Ovary (tissue), 9 donors: Measurements from ENCODE around the gene GPR75. TPM values are rescaled to one million over a fixed set of nuclear protein-coding genes. Genes with fewer than 3 reads are reported as not detected.
"Not testable (repeated sequence)": the region's sequence is repeated elsewhere in the genome, so short reads cannot be mapped to it uniquely, and the experiment has no call there.

Source experiments
- DNase-seq, 5 donors: peaks; one replicate each; pipeline ENCODE4 v3.0.0-alpha.2; 2019 to 2020
- H3K27ac ChIP-seq, 2 donors: fragments of 200-600 bp; one replicate each; pipeline versions ENCODE4 v1.5.1 to v1.8.0; 2019 to 2022
- H3K27me3 ChIP-seq: fragments of 200-600 bp; one replicate; pipeline ENCODE4 v1.8.0; 2022
- H3K36me3 ChIP-seq: fragments of 200-600 bp; sonication (generic); one replicate; pipeline ENCODE4 v1.5.1; 2019
- H3K4me1 ChIP-seq: one replicate; pipeline ENCODE4 v1.8.1; 2013; ENCODE audit warnings: mild to moderate bottlenecking, moderate library complexity; ENCODE audit not compliant: insufficient read depth
- H3K4me3 ChIP-seq: fragments of 200-600 bp; sonication (generic); one replicate; pipeline ENCODE4 v1.5.1; 2017
- H3K9me3 ChIP-seq, 2 donors: fragments of 200-600 bp in 1 of 2; sonication (generic) in 1 of 2; one replicate each; pipeline versions ENCODE4 v1.5.1 to v1.8.1; 2013 to 2019; ENCODE audit warnings: mild to moderate bottlenecking in 1 of 2, moderate library complexity in 1 of 2
- EP300 ChIP-seq: sonication (generic); formaldehyde crosslinking; IDR thresholded peaks from one replicate; pipeline ENCODE4 v1.6.1; 2017; ENCODE audit warnings: antibody characterized with exemption
- POLR2A ChIP-seq: fragments of 450-650 bp; IDR thresholded peaks from one replicate; pipeline ENCODE4 v1.6.1; 2017; ENCODE audit warnings: antibody characterized with exemption, mild to moderate bottlenecking, moderate library complexity
- WGBS, 3 donors: extraction: QIAGEN DNeasy Blood & Tissue Kit in 1 of 3; methylation state at CpG; one replicate each; pipeline versions ENCODE4 v1.1.5 to v1.1.7; 2013 to 2017; 5-methylcytosine and 5-hydroxymethylcytosine counted together
- intact Hi-C, 4 donors: fragments of 100-400 bp; cut with DNase I; formaldehyde crosslinking; loops; one replicate each; pipeline versions ENCODE4 v1.11.0 to v1.15.1; 2022 to 2023
- polyA plus RNA-seq, 2 donors: library from polyadenylated mRNA; stranded (reverse); fragments of 200-250 nt in 1 of 2; fragments of 350-450 nt in 1 of 2; fragmentation: Illumina TruSeq in 1 of 2; extraction: RNeasy Lipid Tissue Mini Kit (QIAGEN cat#74804) in 1 of 2; gene quantifications; one replicate each; pipeline ENCODE4 v1.2.3, GENCODE V29; 2013 to 2014
- total RNA-seq, 7 donors: library from RNA; depleted of rRNA in 2 of 7; stranded (reverse); fragments of >200 nt in 2 of 7; fragmentation: NEBNext Ultra II Directional in 3 of 7; extraction: Animal tissue kit (Norgen Biotek cat#: 25700) in 3 of 7; gene quantifications; one replicate each; pipeline versions ENCODE4 v1.1.0 to v1.2.4, GENCODE V29; 2016 to 2023
- TF ChIP-seq, protein P1 (sequence below), 3 donors: fragments of 450-650 bp in 2 of 3; fragments of 200-600 bp in 1 of 3; IDR thresholded peaks; one replicate each; pipeline versions ENCODE4 v1.5.1 to v1.8.0; 2016 to 2022; ENCODE audit warnings: antibody characterized with exemption in 3 of 3, mild to moderate bottlenecking in 1 of 3
- donor health status: DM: no; HTN: no; CAD: no; lungs with moderate emphysema.
- donor health status: DM: no; HTN: no; CAD: no.
- donor health status: Bipolar disorder and iron deficiency.
- donor health status: DM: yes; HTN: yes; CAD: no.
- donor health status: DM: no; HTN: no; CAD: no.
- donor health status: DM: yes; HTN: yes; CAD: no.

Gene GPR75
- total and polyA plus RNA-seq, 9 donors = 1.1 to 4.9 (median 2.8) TPM

DNA sequence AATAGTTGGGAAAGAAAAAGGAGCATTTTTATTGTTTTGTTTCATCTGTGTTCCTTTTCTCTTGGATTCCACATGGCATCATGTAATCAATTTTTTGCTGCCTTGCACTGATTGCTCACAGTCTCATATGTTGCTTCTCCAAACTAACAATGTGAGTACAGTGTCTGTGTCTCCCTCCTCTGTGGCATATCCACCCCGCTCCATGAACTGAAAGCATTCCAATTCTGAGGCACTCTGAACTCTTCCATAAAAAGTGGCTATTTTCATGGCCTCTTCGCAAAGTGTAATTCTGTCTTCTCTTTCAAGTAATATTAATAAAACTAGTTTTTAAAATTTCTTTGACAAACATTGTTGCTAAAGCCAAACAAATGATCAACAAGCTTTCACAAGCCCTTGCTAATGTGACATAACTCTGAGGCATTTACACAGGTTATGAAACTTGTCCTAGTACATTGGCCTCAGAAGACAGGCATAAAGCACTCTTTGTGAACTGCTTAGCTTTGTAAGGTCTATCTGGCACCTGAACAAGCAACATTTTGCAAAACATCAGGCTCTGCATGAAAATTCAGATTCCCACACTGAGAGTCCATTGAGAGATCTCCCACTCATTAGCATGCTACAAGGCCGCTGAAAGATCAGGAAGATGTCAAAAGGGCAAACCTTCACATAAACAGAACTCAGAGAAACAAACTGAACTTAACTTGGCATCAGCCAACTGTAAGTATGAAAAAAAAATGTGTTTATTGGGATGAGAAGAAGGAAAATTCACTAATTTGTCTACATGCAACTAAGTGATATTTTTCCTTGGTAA is 33.0 kb downstream of the GPR75 start:
- Histone ChIP-seq H3K36me3 (no peaks in the 10 kb centered on the region), H3K4me1 (peaks cover 6% of the 10 kb centered on the region), H3K27me3 (no peaks in the 10 kb centered on the region), H3K4me3 (no peak overlapping the region), H3K9me3 (no peaks in the 10 kb centered on the region), H3K27ac (peak overlapping the region in 1 of 2 donors; percentile 11)
- DNase-seq = no peak
- intact Hi-C loops = no loop called here
- TF ChIP-seq POLR2A = no peak
- no peak for TF ChIP-seq EP300
- TF ChIP-seq, protein P1, sequence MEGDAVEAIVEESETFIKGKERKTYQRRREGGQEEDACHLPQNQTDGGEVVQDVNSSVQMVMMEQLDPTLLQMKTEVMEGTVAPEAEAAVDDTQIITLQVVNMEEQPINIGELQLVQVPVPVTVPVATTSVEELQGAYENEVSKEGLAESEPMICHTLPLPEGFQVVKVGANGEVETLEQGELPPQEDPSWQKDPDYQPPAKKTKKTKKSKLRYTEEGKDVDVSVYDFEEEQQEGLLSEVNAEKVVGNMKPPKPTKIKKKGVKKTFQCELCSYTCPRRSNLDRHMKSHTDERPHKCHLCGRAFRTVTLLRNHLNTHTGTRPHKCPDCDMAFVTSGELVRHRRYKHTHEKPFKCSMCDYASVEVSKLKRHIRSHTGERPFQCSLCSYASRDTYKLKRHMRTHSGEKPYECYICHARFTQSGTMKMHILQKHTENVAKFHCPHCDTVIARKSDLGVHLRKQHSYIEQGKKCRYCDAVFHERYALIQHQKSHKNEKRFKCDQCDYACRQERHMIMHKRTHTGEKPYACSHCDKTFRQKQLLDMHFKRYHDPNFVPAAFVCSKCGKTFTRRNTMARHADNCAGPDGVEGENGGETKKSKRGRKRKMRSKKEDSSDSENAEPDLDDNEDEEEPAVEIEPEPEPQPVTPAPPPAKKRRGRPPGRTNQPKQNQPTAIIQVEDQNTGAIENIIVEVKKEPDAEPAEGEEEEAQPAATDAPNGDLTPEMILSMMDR (IDR thresholded peaks at IDR 0.05) = no peak
- 12 to 36% (median 13%) methylated on average over 3 of the region's 3 CpGs for WGBS, 3 donors

DNA sequence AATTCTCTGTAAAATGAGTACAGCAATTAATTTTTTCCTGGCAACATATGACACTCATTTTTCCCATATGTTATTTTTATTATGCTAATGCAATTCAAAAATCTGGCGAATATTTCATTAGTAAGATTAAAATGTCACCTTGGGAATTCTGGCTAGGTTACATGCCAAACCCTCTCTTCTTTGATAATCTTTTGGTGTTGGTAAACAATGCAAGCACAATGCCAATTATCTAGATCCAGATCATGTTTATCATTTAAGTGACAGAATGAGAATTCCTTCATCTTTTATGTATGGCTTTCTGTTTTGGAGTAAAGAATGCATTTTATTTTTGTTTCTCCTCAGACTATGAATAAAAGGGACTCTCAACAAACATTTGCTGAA is 33.7 kb downstream of the GPR75 start:
- TF ChIP-seq EP300 = no peak
- TF ChIP-seq POLR2A = no peak
- TF ChIP-seq, protein P1 (IDR thresholded peaks at IDR 0.05) = no peak
- intact Hi-C loops = no loop called here
- Histone ChIP-seq H3K27me3 (no peaks in the 10 kb centered on the region), H3K27ac (no peak overlapping the region), H3K36me3 (no peaks in the 10 kb centered on the region), H3K4me3 (no peak overlapping the region), H3K4me1 (peaks cover 6% of the 10 kb centered on the region), H3K9me3 (no peaks in the 10 kb centered on the region)
- WGBS, 3 donors = 45 to 50% (median 49%) methylated on average over 1 of the region's 1 CpG
- no peak for DNase-seq

DNA sequence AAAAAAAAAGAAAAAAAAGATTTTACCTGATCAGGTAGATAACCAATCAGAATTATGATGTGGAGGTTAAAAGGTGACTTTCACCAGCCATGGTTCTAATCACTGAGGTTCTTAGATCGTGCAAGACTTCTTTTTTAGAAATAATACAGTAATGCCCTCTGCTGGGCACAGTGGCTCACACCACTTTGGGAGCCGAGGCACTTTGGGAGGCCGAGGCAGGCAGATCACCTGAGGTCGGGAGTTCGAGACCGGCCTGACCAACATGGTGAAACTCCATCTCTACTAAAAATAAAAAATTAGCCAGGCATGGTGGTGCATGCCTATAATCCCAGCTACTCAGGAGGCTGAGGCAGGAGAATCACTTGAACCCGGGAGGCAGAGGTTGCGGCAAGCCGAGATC is 36.1 kb downstream of the GPR75 start:
- intact Hi-C loops, H3K9me3 ChIP-seq, H3K4me3 ChIP-seq, H3K36me3 ChIP-seq, DNase-seq, H3K4me1 ChIP-seq, H3K27ac ChIP-seq, H3K27me3 ChIP-seq: not testable (repeated sequence)
- WGBS, 3 donors = 89 to 92% (median 91%) methylated on average over 9 of the region's 9 CpGs

DNA sequence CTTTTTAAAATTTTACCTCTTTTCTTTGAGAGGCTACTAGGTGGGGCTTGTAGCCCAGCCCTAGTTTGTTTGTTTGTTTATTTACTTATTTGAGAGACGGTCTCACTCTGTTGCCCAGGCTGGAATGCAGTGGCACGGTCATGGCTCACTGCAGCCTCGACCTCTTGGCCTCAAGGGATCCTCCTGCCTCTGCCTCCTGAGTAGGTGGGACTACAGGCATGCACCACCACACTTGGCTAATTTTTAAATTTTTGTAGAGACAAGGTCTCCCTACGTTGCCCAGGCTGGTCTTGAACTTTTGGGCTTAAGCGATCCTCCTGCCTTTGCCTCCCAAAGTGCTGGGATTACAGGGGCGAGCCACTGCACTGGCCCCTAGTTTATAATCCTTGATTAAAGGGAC is 38.0 kb downstream of the GPR75 start:
- intact Hi-C loops = no loop called here
- DNase-seq = no peak
- H3K27ac ChIP-seq = no peak overlapping the region
- H3K27me3 ChIP-seq = no peaks in the 10 kb centered on the region
- TF ChIP-seq, protein P1 (IDR thresholded peaks at IDR 0.05) = no peak
- TF ChIP-seq EP300 = no peak
- TF ChIP-seq POLR2A = no peak
- no peaks in the 10 kb centered on the region for H3K36me3 ChIP-seq
- 82 to 89% (median 88%) methylated on average over 6 of the region's 6 CpGs for WGBS, 3 donors
- H3K4me3 ChIP-seq = no peak overlapping the region
- no peaks in the 10 kb centered on the region for H3K9me3 ChIP-seq
- H3K4me1 ChIP-seq = peaks cover under 1% of the 10 kb centered on the region

DNA sequence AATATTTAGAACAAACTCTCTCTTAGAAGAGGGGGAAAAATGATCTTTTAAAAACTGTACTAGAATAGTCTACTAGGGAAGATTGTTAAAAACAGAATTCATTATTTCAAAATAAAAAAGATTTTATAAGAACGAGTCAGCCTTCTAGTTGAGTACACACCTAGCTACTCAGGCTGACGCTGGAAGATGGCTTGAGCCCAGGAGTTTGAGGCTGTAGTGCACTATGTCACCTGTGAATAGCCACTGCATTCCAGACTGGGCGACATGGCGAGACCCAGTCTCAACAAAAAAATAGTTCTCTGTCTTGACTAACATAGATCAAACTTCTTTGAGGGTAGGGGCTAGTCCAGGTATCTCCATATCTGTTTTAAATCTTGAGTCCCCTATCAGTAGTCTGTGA is 39.1 kb downstream of the GPR75 start:
- Histone ChIP-seq H3K27ac (no peak overlapping the region), H3K36me3 (no peaks in the 10 kb centered on the region), H3K9me3 (no peaks in the 10 kb centered on the region), H3K27me3 (no peaks in the 10 kb centered on the region), H3K4me3 (no peak overlapping the region), H3K4me1 (no peaks in the 10 kb centered on the region)
- intact Hi-C loops = no loop called here
- TF ChIP-seq EP300 (no peak), POLR2A (no peak)
- TF ChIP-seq, protein P1 (IDR thresholded peaks at IDR 0.05) = no peak
- DNase-seq = no peak
- 85 to 89% (median 87%) methylated on average over 4 of the region's 4 CpGs for WGBS, 3 donors
